ENCODE results near the gene CCNA1.
A peak's percentile ranks its signal among the peaks of the same experiment; 100 is the strongest.

Gene CCNA1

GRCh38 chr13:36432106-36432544 lies at the start of gene CCNA1:
Gene CCNA1, plus strand, starts transcription at chr13:36432495. Its CDS starts 562 bp downstream, at chr13:36433057.
- DNase-seq: peak; percentile 57

GRCh38 chr13:36385489-36385888 lies 46.8 kb upstream of the CCNA1 start:
- DNase-seq: peak; percentile 72

- DNase-seq: peak; percentile 46
Observed at GRCh38 chr13:36395280-36395679, 37.0 kb upstream of the CCNA1 start.

GRCh38 chr13:36405151-36405550 lies 27.1 kb upstream of the CCNA1 start:
- DNase-seq: no peak

- no peak for DNase-seq
Observed at GRCh38 chr13:36412736-36413135, 19.6 kb upstream of the CCNA1 start.

- no peak for DNase-seq
Observed at GRCh38 chr13:36413161-36413560, 19.1 kb upstream of the CCNA1 start.

- DNase-seq: no peak
Observed at GRCh38 chr13:36414461-36414860, 17.8 kb upstream of the CCNA1 start.

GRCh38 chr13:36417331-36417730 lies 15.0 kb upstream of the CCNA1 start:
- no peak for DNase-seq

GRCh38 chr13:36418022-36418805 lies 14.1 kb upstream of the CCNA1 start:
- peak; percentile 7 for DNase-seq

- DNase-seq: peak; percentile 84
Observed at GRCh38 chr13:36420437-36420891, 11.8 kb upstream of the CCNA1 start.

- no peak for DNase-seq
Observed at GRCh38 chr13:36421447-36421846, 10.8 kb upstream of the CCNA1 start.

- no peak for DNase-seq
Observed at GRCh38 chr13:36428086-36428485, 4.2 kb upstream of the CCNA1 start.

GRCh38 chr13:36430247-36431203 lies 1.8 kb upstream of the CCNA1 start:
- DNase-seq: peak; percentile 42

GRCh38 chr13:36431204-36432105 lies 840 bp upstream of the CCNA1 start:
- peak; percentile 51 for DNase-seq

- DNase-seq: no peak
Observed at GRCh38 chr13:36436811-36437210, 4.5 kb downstream of the CCNA1 start.

- no peak for DNase-seq
Observed at GRCh38 chr13:36438594-36439483, 6.5 kb downstream of the CCNA1 start.

GRCh38 chr13:36445278-36445677 lies 13.0 kb downstream of the CCNA1 start:
- DNase-seq: no peak

GRCh38 chr13:36445891-36446351 lies 13.6 kb downstream of the CCNA1 start:
- no peak for DNase-seq

GRCh38 chr13:36447501-36447900 lies 15.2 kb downstream of the CCNA1 start:
- no peak for DNase-seq

- DNase-seq: no peak
Observed at GRCh38 chr13:36450534-36450933, 18.2 kb downstream of the CCNA1 start.

GRCh38 chr13:36453516-36453915 lies 21.2 kb downstream of the CCNA1 start:
- DNase-seq: peak; percentile 65

Data from DMS53 (cell line).